ENCODE results near the gene NAGA.
"Not testable (repeated sequence)": the region's sequence is repeated elsewhere in the genome, so short reads cannot be mapped to it uniquely, and the experiment has no call there.

The NAGA gene

GRCh38 chr22:42070517-42071422, at the start of gene NAGA:
NAGA (minus strand) TSS chr22:42070812; CDS start chr22:42070297, 515 bp downstream.
- DNase-seq: peak; percentile 93 to 94

DNA sequence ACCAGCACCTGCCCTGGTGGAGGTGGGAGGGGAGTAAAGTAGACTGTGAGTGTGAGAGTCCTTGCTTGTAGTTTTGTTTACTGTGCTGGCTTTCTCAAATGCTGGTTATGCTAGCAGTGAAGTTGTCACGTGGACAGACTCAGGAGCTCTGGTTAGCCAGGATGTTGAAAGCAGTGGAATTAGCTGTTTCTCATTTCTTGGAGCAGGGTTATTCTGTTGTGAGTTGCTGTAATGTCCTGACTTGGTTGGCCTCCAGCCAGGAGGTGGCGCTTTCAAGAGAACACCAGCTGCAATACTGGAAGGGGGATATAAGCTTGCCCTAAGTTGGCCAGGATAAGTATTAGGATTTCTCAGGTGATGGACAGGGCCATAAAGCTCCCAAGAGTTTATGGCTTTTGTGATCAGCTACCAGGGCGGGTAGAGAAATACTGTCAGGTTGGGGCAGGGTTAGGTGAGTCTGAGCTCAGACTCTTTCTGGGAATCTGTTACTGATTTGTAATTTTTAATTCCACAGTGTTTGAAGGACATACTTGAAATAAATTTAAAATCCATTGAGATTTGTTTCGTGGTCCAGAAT, 46.3 kb upstream of the NAGA start:
- DNase-seq: no peak

GRCh38 chr22:42115420-42115830, 44.8 kb upstream of the NAGA start:
- not testable (repeated sequence) for DNase-seq

GRCh38 chr22:42114721-42115120, 44.1 kb upstream of the NAGA start:
- DNase-seq: peak; percentile 47 to 55

- DNase-seq: not testable (repeated sequence)
Measured at GRCh38 chr22:42112793-42113192, 42.2 kb upstream of the NAGA start.

GRCh38 chr22:42111798-42112197, 41.2 kb upstream of the NAGA start:
- no peak for DNase-seq

GRCh38 chr22:42108848-42109247, 38.2 kb upstream of the NAGA start:
- no peak for DNase-seq

DNA sequence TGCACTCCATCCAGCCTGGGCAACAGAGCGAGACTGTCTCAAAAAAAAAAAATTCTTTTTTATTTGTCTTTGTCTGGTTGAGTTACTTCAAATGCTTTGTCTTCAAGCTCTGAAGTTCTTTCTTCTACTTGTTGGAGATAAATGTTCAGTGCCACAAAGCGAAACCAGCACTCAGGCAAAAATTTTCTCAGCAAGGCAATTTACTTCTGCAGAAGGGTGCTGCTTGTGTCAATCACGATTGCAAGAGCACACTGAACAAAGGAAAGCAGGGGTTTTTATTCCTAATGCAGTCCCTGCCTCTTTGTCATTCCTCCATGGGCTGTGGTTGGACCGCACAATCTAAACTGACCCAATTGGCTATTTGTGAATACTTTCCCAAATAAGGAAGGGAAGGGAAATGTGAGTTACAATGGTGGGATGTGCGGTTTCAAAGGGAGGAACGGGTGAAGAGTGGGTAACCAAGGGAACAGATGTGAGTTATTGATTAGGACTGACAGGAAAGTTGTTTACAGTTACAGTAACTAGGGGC, 33.8 kb upstream of the NAGA start:
- DNase-seq: not testable (repeated sequence)

- no peak for DNase-seq
Measured at GRCh38 chr22:42101199-42101598, 30.6 kb upstream of the NAGA start.

- DNase-seq: no peak
Measured at GRCh38 chr22:42091455-42091782, 20.8 kb upstream of the NAGA start.

GRCh38 chr22:42090596-42091454, 20.2 kb upstream of the NAGA start, which contains the start of gene NDUFA6:
NDUFA6 (minus strand) TSS chr22:42090772; CDS start chr22:42090744, 28 bp downstream.
- DNase-seq: peak; percentile 97 to 99

GRCh38 chr22:42086051-42086450, 15.4 kb upstream of the NAGA start:
- DNase-seq: no peak

DNA sequence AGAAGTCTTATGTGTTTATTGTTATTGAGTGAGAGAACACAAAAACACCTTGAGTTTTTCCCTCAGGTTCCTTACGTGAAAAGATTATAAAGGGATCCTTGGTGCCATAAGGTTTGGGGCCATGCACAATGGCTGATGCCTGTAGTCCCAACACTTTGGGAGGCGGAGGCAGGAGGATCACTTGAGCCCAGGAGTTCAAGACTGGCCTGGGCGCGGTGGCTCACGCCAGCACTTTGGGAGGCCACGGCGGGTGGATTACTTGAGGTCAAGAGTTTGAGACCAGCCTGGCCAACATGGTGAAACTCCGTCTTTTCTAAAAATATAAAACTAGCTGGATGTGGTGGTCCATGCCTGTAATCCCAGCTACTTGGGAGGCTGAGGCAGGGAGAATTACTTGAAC, 14.3 kb upstream of the NAGA start:
- DNase-seq: no peak

DNA sequence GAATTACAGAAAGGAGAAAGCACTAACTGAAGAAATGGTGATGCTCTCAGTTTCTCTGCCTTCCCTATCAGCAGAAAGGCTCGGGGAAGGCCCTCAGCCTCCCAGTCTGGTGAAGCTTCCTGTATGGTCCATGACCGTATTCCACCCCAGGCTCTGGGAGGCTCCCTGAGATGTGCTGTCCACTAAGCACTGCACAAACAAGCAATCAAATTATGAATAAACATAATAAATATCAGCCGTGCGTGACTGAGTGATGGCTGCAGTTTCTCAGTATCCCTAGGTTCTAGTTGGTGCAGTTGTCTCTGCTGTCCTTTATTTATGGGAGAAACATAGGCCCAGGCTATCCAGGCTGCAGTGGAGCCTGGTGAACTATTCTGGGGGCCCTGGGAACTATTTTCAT, 12.5 kb upstream of the NAGA start:
- DNase-seq: no peak

GRCh38 chr22:42080287-42080686, 9.7 kb upstream of the NAGA start:
- no peak for DNase-seq

DNA sequence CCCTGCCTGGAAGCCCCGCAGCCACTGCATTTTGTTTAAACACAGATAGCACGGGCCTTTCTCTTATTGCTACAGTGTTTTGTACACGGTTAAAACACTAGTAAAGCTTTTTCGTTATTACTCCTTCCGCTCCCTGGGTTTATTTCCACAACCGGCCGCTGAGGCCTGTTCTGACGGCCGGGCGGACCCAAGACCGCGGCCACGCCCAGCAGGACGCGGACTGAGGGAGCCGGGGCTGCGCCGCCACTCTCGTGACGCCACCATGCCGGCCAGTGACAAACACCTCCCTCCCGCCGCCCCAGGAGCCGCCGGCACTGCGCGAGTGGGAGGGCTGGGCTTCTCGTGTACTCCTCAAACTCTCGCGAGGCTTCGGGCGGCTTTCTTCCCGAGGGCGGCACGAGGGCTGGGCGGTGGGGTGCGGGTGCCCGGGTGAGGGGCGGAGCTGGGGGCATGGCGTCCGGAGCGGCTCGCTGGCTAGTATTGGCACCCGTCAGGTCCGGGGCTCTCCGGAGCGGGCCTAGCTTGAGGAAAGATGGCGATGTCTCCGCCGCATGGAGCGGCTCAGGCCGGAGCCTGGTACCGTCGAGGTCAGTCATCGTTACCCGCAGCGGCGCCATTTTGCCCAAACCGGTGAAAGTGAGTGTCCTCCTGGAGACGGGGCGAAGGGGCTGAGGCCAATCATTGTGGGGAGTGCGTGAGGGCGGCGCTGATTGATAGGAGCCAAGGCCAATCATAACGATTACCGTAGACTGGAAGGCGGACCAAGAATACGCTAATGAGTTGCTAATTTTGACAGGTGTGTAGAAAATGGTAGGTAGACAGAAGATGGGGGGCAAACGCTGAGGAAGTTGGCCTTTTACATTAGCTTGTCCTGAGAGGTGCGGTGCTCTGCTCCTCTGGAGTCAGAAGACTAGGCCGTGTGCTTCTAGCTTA, 9.0 kb upstream of the NAGA start, which contains the start of gene SMDT1:
TSS of gene SMDT1 (plus strand) at position 382 of the 933 bp plus-strand sequence. CDS start at position 451, 69 bp downstream.
- DNase-seq: peak; percentile 93 to 94

DNA sequence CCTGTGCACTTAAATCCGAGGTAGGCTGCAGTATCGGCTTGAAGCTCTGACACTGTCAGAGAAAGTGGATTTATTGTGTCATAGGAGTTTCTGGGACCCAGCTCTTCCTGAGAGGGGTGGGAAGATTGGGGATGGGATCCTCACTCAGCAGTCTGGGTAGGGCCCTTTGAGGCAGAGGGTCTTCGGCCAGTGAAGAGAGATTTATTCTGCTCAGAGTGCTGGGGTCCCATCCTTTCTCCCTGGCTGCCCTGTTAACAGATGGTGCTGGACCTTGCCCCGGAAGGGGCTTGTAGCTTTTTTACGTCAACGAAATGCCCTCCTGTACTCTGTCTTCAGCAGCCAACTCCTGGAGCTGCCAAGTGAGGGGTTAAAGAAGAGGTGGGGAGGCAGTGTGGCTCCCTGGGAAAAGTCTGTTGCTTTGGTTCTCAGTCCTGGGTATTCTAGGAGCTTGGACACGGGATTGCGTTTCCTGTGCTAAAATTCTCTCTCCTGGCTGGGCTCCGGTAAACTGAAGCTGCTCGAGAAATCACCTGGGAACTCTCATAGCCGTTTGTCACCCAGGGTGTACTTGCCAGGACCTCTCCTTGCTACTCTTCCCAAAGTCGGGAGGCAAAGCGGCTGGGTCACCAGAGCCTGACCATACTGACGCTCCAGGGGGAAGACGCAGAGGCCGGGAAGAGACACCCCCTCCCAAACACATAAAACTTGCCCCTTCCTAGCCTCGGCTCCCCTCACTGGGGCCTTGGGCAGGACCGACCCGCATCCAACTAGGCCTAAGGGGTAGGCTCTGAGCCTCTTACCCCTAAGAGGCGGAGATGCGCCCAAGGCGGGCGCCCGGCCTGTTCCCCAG, 8.1 kb upstream of the NAGA start:
- DNase-seq: no peak

- no peak for DNase-seq
Measured at GRCh38 chr22:42077486-42078125, 7.0 kb upstream of the NAGA start.

DNA sequence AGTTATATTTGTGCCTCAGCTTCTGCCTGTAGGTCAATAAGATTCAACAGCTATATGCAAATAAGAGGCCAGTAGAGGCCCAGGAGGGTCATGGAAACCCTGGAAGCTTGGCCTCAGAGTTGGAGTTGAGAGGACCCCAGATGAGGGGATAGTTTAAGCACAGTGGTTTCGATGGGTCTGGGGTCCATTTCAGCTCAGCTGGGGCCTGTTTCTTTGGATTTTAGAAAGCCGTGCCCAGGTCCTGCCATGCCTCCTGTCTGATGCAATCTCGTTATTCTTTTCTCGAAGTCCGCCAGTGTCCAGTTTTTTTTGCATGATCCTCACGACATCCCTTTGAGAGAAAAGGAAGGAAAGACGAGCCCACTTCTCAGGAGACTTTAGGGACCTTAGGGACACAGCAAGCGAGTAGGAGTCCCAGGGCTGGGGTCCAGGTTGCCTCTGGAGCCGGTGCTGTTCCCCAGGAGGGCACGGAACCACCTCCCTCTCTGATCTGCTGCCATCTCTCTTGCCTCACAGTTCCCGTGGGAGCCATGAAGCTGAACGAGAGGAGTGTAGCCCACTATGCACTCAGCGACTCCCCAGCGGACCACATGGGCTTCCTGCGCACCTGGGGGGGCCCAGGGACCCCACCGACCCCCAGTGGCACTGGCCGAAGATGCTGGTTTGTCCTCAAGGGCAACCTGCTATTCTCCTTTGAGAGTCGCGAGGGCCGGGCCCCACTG, 6.3 kb upstream of the NAGA start:
- no peak for DNase-seq
